Fibroblast of skin of abdomen (primary cell): ENCODE results near the gene MAP3K1.
"Not testable (repeated sequence)": the region's sequence is repeated elsewhere in the genome, so short reads cannot be mapped to it uniquely, and the experiment has no call there.

Source experiments
- DNase-seq: peaks from one replicate; pipeline ENCODE4 v3.0.0-alpha.2; 2013

Gene MAP3K1

GRCh38 chr5:56816546-56817081 lies 1.3 kb downstream of the MAP3K1 start:
- DNase-seq, result peak; percentile 51

GRCh38 chr5:56817263-56818014 lies 2.1 kb downstream of the MAP3K1 start:
- no peak for DNase-seq

- no peak for DNase-seq
Observed at GRCh38 chr5:56818450-56819037, 3.2 kb downstream of the MAP3K1 start.

GRCh38 chr5:56819060-56819881 lies 3.9 kb downstream of the MAP3K1 start:
- no peak for DNase-seq

- DNase-seq, result not testable (repeated sequence)
Observed at GRCh38 chr5:56821868-56822267, 6.5 kb downstream of the MAP3K1 start.

- DNase-seq, result no peak
Observed at GRCh38 chr5:56822981-56823380, 7.6 kb downstream of the MAP3K1 start.

GRCh38 chr5:56824019-56824418 lies 8.7 kb downstream of the MAP3K1 start:
- DNase-seq, result no peak

DNA sequence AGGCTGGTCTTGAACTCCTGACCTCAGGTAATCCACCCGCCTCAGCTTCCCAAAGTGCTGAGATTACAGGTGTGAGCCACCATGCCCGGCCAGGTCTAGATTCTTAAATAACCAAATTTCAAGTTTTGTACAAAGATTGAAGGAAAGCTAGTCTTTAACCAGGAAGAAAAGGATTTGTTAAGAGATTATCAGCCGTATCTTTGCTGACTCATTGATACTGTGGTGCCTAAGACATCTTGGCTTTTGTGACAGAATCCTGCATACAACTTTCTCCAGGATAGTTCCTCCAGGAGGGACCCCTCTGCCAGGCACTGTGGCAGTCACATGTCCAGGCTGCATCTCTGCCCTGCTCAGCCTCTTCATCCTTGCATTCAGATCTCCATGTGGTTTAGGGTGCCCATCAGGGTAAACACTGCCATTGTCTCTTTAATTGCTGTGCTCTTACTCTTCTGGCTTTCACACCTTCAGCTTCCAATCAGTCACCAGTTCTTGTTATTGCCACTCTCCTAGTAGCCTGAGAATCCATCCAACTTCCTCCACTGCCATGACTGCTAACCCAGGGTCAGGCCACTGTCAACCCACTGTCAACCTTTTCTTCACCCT lies 10.0 kb downstream of the MAP3K1 start:
- no peak for DNase-seq

GRCh38 chr5:56827049-56827448 lies 11.7 kb downstream of the MAP3K1 start:
- no peak for DNase-seq

- no peak for DNase-seq
Observed at GRCh38 chr5:56827924-56828323, 12.6 kb downstream of the MAP3K1 start.

- no peak for DNase-seq
Observed at GRCh38 chr5:56829137-56829908, 14.0 kb downstream of the MAP3K1 start.

GRCh38 chr5:56831773-56832172 lies 16.4 kb downstream of the MAP3K1 start:
- no peak for DNase-seq

- DNase-seq, result no peak
Observed at GRCh38 chr5:56833325-56833724, 18.0 kb downstream of the MAP3K1 start.

- no peak for DNase-seq
Observed at GRCh38 chr5:56837381-56837780, 22.0 kb downstream of the MAP3K1 start.

GRCh38 chr5:56837956-56838355 lies 22.6 kb downstream of the MAP3K1 start:
- no peak for DNase-seq

DNA sequence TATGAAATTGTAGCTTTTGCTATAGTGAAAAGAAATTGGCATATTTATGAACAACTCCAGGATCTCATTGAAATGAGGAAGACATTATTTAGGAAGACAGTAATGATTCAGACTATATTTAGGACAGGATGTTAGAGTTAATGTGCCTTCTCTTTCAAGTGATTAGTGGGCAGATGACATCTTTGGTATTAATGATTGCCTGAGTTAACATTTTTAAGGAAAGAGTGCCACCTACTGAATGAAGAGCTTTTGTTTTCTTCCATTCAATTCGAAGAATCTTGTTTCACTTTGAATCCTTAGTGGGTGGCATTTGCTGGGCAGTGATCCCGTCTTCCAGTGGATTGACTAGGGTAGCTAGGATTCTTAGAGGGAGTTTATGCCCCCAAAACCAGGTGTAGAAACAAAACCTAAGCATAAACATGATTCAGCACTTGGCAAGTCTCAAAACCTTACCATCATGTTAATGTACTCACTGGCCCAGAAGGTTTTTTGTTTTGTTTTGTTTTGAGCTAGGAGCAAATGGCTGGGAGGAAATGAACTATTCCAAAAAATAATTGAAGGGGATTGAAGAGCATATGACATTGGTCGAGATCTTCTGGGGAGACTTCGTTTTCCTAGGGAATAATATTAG lies 23.2 kb downstream of the MAP3K1 start:
- DNase-seq, result peak; percentile 76

- DNase-seq, result no peak
Observed at GRCh38 chr5:56839062-56839461, 23.7 kb downstream of the MAP3K1 start.

DNA sequence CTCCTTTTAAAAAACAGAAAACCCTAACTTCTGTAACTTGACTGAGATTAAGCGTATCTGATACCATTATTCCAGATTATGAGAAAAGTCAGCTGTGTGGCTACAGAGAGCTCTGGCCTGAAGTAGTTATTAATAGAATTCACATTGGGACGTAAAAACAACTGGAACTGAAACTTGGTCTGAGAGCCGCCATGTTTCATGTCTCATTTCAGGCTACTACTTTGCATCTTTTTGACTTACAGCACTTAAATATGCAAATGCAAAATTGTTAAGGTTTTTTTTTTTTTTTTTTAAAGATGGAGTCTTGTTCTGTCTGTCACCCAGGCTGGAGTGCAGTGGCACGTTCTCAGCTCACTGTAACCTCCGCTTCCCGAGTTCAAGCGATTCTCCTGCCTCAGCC lies 25.2 kb downstream of the MAP3K1 start:
- DNase-seq, result no peak

- no peak for DNase-seq
Observed at GRCh38 chr5:56845277-56845676, 29.9 kb downstream of the MAP3K1 start.

GRCh38 chr5:56845904-56846480 lies 30.6 kb downstream of the MAP3K1 start:
- no peak for DNase-seq

- DNase-seq, result no peak
Observed at GRCh38 chr5:56848206-56848605, 32.9 kb downstream of the MAP3K1 start.
